Caco-2 (cell line): ENCODE data around the gene MX2. TPM values are rescaled to one million over a fixed set of nuclear protein-coding genes. Genes with fewer than 3 reads are reported as not detected.

Experiments
- BruUV-seq: library from RNA; stranded (reverse); fragments of 400-500 nt; replicated peaks from 2 replicates; lab custom pipeline; 2021; lab: Mats Ljungman, UMichigan
- CTCF ChIA-PET: fragments of 300-600 bp; sonication (Branson Sonifier 250); formaldehyde crosslinking; loops from one replicate; lab custom pipeline; 2022; ENCODE audit warnings: antibody characterized with exemption; lab: Charles Lee
- POLR2A ChIA-PET: fragments of 300-600 bp; sonication (Branson Sonifier 250); formaldehyde crosslinking; loops from one replicate; lab custom pipeline; 2022; ENCODE audit warnings: antibody characterized with exemption; lab: Charles Lee
- DNase-seq, 2 experiments: peaks; one replicate each; pipeline versions ENCODE4 v3.0.0 to v3.0.0-alpha.2; 2020 to 2022
- H3K27me3 ChIP-seq: replicated peaks from 2 replicates; pipeline ENCODE4 v1.6.0; 2011; ENCODE audit warnings: low read length; ENCODE audit not compliant: control insufficient read depth, insufficient read depth
- H3K36me3 ChIP-seq: 2 replicates; pipeline ENCODE4 v1.5.1; 2011; ENCODE audit warnings: low read length; ENCODE audit not compliant: control insufficient read depth, insufficient read depth
- H3K4me1 ChIP-seq: fragments of 250-450 bp; sonication (Bioruptor Pico); 2 replicates; pipeline ENCODE4 v1.5.1; 2020; ENCODE audit warnings: mild to moderate bottlenecking
- H3K4me3 ChIP-seq: 2 replicates; pipeline ENCODE4 v1.5.1; 2011; ENCODE audit warnings: low read depth, mild to moderate bottlenecking, control low read depth, low read length
- H3K9me3 ChIP-seq: fragments of 250-450 bp; sonication (Bioruptor Pico); 2 replicates; pipeline ENCODE4 v1.5.1; 2020; ENCODE audit warnings: mild to moderate bottlenecking, moderate library complexity
- H3K27ac Mint-ChIP-seq: one replicate; pipeline ENCODE4 v1.8.0; 2022; ENCODE audit warnings: mixed read lengths; ENCODE audit not compliant: unreplicated experiment
- H3K27me3 Mint-ChIP-seq: one replicate; pipeline ENCODE4 v1.8.0; 2022; ENCODE audit warnings: mixed read lengths; ENCODE audit not compliant: insufficient read depth, unreplicated experiment
- H3K36me3 Mint-ChIP-seq: one replicate; pipeline ENCODE4 v1.8.0; 2022; ENCODE audit warnings: mild to moderate bottlenecking, mixed read lengths; ENCODE audit not compliant: insufficient read depth, unreplicated experiment
- H3K4me1 Mint-ChIP-seq: one replicate; pipeline ENCODE4 v1.8.0; 2022; ENCODE audit warnings: low read depth, mixed read lengths; ENCODE audit not compliant: unreplicated experiment
- H3K4me3 Mint-ChIP-seq: one replicate; pipeline ENCODE4 v1.8.0; 2022; ENCODE audit warnings: mild to moderate bottlenecking, moderate library complexity, mixed read lengths; ENCODE audit not compliant: unreplicated experiment
- H3K9me3 Mint-ChIP-seq: one replicate; pipeline ENCODE4 v1.8.0; 2022; ENCODE audit warnings: mixed read lengths; ENCODE audit not compliant: unreplicated experiment
- CTCF ChIP-seq, 2 experiments: fragments of 200-600 bp in 1 of 2; IDR thresholded peaks; 1 replicate in 1 of 2; 2 replicates in 1 of 2; pipeline versions ENCODE4 v1.5.1 to v1.8.0; 2011 to 2022; ENCODE audit warnings: antibody characterized with exemption in 1 of 2, control low read depth in 1 of 2, inconsistent platforms in 1 of 2, low read depth in 1 of 2, low read length in 1 of 2, mild to moderate bottlenecking in 1 of 2, moderate library complexity in 1 of 2; ENCODE audit not compliant: insufficient read depth in 1 of 2, severe bottlenecking in 1 of 2, unreplicated experiment in 1 of 2
- intact Hi-C: fragments of 100-400 bp; cut with micrococcal nuclease; formaldehyde crosslinking; loops from one replicate; pipeline ENCODE4 v1.10.0; 2022; ENCODE audit not compliant: unreplicated experiment
- total RNA-seq: library from RNA; stranded (reverse); gene quantifications from 2 replicates; pipeline ENCODE4 v1.2.3, GENCODE V29; 2022

MX2 gene
- total RNA-seq, 1 experiment from 2014 or later: 0.84 TPM

DNA sequence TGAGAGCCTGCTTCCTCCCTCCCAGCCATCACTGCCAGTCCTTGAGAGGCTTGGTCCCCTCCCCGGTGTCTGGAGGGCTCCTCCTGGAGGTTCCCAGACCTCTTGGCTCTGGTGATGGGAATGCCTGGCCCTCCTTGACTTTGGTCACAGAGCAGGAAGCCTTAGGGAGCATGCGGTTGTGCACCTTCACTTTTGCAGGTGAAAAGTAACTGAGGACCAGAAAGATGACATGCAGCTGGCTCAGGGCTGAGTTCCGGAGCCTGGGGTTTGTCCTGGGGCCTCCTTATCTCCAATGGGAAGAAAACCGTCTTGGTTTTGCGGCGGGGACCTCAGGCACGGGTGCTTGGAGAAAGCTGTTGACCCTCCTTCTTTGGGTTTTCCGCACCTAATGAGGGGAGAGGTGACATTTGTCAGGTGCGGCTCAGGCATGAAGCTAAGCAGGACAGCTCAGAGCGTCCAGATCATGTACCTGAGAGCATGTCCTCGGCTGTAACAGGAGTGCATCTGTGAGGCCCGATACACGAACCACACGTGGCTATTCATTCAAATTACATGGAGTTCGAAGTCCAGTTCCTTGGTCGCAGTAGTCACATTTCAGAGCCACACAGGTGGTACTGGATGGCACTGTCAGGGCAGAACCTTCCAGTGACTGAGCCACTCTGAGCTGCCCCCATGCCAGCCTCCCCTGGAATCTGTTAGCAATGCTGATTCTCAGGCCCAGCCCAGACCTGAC lies 608 bp upstream of the MX2 start:
- no TSS peak for BruUV-seq
- POLR2A ChIA-PET: no interaction called here
- Mint-ChIP-seq H3K4me3 (no peak overlapping the region), H3K4me1 (peaks cover 11% of the 10 kb centered on the region), H3K36me3 (no peaks in the 10 kb centered on the region), H3K27me3 (no peaks in the 10 kb centered on the region), H3K27ac (no peak overlapping the region), H3K9me3 (no peaks in the 10 kb centered on the region)
- Histone ChIP-seq H3K4me3 (no peak overlapping the region), H3K4me1 (peaks cover 10% of the 10 kb centered on the region), H3K36me3 (no peaks in the 10 kb centered on the region), H3K9me3 (no peaks in the 10 kb centered on the region), H3K27me3 (no peaks in the 10 kb centered on the region)
- TF ChIP-seq CTCF (IDR thresholded peaks at IDR 0.05; ENCODE audit: insufficient read depth in 1 of 2, low read depth in 1 of 2, low read length in 1 of 2, severe bottlenecking in 1 of 2, unreplicated experiment in 1 of 2): no peak
- intact Hi-C loops: no loop called here
- CTCF ChIA-PET: interaction anchor here (1.0 to 3.7 kb wide), 2 partner anchors 77 to 95 kb away, joined by 3 to 18 read pairs; no protein-coding TSS in a partner anchor
- no peak for DNase-seq

DNA sequence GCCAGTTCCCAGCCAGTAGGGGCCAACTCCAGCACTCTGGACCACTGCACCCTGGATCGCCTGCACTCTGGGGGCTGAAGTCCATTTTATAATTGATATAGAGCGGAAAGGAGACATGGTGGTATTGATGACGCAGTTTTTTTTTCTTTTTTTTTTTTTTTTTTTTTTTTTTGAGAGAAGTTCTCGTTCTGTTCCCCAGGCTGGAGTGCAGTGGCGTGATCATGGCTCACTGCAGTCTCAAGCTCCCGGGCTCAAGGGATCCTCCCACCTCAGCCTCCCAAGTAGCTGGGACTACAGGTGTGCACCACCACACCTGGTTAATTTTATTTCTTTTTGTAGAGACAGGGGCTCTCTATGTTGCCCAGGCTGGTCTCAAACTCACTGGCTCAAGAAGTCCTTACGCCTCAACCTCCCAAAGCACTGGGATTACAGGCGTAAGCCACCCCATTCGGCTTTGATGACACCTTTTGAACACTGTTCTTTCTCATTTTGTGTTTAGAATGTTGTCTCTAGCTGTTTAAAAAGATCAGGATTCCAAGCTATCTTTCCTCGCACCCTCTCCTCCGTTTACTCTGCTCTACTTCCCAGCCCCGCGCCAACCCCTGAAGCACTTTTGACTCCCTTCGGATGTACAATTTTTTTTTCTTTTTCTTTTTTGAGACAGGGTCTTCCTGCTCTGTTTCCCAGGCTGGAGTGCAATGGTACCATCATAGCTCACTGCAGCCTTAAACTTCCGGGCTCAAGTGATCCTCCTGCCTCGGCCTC lies 960 bp downstream of the MX2 start:
- intact Hi-C loops: no loop called here
- CTCF ChIA-PET: interaction anchor here (0.6 kb wide), 1 partner anchor 42 kb away, joined by 3 read pairs; no protein-coding TSS in a partner anchor
- no peak for DNase-seq
- BruUV-seq: no TSS peak
- H3K27me3 Mint-ChIP-seq: no peaks in the 10 kb centered on the region
- peaks cover 23% of the 10 kb centered on the region for H3K4me1 Mint-ChIP-seq
- no peak for TF ChIP-seq CTCF (IDR thresholded peaks at IDR 0.05; ENCODE audit: insufficient read depth in 1 of 2, low read depth in 1 of 2, low read length in 1 of 2, severe bottlenecking in 1 of 2, unreplicated experiment in 1 of 2)
- H3K36me3 ChIP-seq: no peaks in the 10 kb centered on the region
- no peaks in the 10 kb centered on the region for H3K9me3 Mint-ChIP-seq
- no peak overlapping the region for H3K27ac Mint-ChIP-seq
- H3K27me3 ChIP-seq: no peaks in the 10 kb centered on the region
- no peak overlapping the region for H3K4me3 ChIP-seq
- no peaks in the 10 kb centered on the region for H3K9me3 ChIP-seq
- no peak overlapping the region for H3K4me3 Mint-ChIP-seq
- peaks cover 26% of the 10 kb centered on the region for H3K4me1 ChIP-seq
- POLR2A ChIA-PET: no interaction called here
- peaks cover 6% of the 10 kb centered on the region for H3K36me3 Mint-ChIP-seq

- CTCF ChIA-PET: interaction anchor here (0.6 kb wide), 1 partner anchor 41 kb away, joined by 3 read pairs; no protein-coding TSS in a partner anchor
- Mint-ChIP-seq H3K36me3 (peaks cover 6% of the 10 kb centered on the region), H3K27me3 (no peaks in the 10 kb centered on the region), H3K9me3 (no peaks in the 10 kb centered on the region), H3K4me3 (no peak overlapping the region), H3K4me1 (peaks cover 31% of the 10 kb centered on the region), H3K27ac (no peak overlapping the region)
- no peaks in the 10 kb centered on the region for H3K36me3 ChIP-seq
- intact Hi-C loops: no loop called here
- DNase-seq: no peak
- no peaks in the 10 kb centered on the region for H3K9me3 ChIP-seq
- no peak for TF ChIP-seq CTCF (IDR thresholded peaks at IDR 0.05; ENCODE audit: insufficient read depth in 1 of 2, low read depth in 1 of 2, low read length in 1 of 2, severe bottlenecking in 1 of 2, unreplicated experiment in 1 of 2)
- no peaks in the 10 kb centered on the region for H3K27me3 ChIP-seq
- no peak overlapping the region for H3K4me3 ChIP-seq
- peaks cover 32% of the 10 kb centered on the region for H3K4me1 ChIP-seq
- no TSS peak for BruUV-seq
- POLR2A ChIA-PET: no interaction called here
Observed at GRCh38 chr21:41363370-41364270, 1.8 kb downstream of the MX2 start.
